Neural cell (in vitro differentiated cells): Measurements from ENCODE around the gene SLC25A25.

Experiments used
- EZH2 ChIP-seq: fragments of 200-600, 300-800 bp; shearing (Covaris generic), sonication (generic); IDR thresholded peaks from 2 replicates; pipeline ENCODE4 v1.6.1; 2014; ENCODE audit warnings: antibody characterized with exemption, low read length, borderline replicate concordance, mild to moderate bottlenecking; ENCODE audit not compliant: insufficient read depth, poor library complexity, severe bottlenecking
- POLR2AphosphoS5 ChIP-seq: IDR thresholded peaks from 2 replicates; pipeline ENCODE4 v1.6.1; 2012
- TF ChIP-seq, protein P1 (sequence below): fragments of 450-650 bp; IDR thresholded peaks from 2 replicates; pipeline ENCODE4 v1.5.1; 2014; ENCODE audit warnings: antibody characterized with exemption, mild to moderate bottlenecking, moderate library complexity; ENCODE audit not compliant: poor library complexity, severe bottlenecking

DNA sequence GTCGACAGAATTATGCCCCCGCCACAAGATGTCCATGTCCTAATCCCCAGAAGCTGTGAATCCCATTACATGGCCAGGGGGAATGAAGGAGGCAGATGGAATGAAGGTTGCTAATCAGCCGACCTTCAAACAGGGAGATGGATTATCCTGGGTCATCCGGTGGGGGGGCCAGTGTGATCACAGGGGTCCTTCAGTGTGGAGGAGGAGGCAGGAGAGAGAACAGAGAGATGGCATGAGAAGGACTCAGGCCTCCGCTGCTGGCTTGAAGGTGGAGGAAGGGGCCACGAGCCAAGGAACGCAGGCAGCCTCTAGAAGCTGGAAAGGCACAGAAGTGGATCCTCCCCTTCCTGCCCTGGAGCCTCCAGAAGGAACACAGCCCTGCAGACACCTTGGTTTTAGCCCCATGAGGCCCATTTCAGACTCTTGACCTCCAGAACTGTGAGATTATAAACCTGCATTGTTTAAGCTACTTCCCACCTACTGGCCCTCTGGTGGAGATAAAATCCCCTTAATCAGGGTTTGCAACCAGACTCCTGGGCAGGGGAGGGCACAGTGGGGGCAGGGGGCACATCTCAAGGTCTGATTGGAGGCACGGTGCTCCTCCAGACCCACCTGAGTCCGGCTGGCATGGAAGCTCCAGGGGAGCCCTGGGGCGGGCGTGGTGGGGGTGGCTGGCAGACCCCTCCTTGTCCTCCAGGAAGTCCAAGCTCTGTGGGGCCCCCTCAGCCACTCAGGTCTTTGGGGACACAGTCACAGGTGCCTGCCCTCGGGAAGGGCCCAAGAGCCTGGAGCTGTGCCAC, 45.7 kb downstream of the SLC25A25 start:
- TF ChIP-seq, protein P1, sequence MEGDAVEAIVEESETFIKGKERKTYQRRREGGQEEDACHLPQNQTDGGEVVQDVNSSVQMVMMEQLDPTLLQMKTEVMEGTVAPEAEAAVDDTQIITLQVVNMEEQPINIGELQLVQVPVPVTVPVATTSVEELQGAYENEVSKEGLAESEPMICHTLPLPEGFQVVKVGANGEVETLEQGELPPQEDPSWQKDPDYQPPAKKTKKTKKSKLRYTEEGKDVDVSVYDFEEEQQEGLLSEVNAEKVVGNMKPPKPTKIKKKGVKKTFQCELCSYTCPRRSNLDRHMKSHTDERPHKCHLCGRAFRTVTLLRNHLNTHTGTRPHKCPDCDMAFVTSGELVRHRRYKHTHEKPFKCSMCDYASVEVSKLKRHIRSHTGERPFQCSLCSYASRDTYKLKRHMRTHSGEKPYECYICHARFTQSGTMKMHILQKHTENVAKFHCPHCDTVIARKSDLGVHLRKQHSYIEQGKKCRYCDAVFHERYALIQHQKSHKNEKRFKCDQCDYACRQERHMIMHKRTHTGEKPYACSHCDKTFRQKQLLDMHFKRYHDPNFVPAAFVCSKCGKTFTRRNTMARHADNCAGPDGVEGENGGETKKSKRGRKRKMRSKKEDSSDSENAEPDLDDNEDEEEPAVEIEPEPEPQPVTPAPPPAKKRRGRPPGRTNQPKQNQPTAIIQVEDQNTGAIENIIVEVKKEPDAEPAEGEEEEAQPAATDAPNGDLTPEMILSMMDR = no peak
- no peak for TF ChIP-seq POLR2AphosphoS5
- no peak for TF ChIP-seq EZH2
